ENCODE results near the gene SDC3. TPM values are rescaled to one million over a fixed set of nuclear protein-coding genes. Genes with fewer than 3 reads are reported as not detected.

The SDC3 gene
- polyA plus RNA-seq, 4 donors = 0.67 to 36.1 (median 13.4) TPM

GRCh38 chr1:30934613-30935012 lies 26.1 kb upstream of the SDC3 start:
- no peaks in the 10 kb centered on the region for H3K9me3 ChIP-seq (ENCODE audit: control insufficient read depth in 2 of 2, insufficient read depth in 1 of 2, low read depth in 1 of 2, low read length in 1 of 2)
- H3K27ac ChIP-seq (ENCODE audit: low read depth in 1 of 3, low read length in 2 of 3) = no peak overlapping the region
- H3K27me3 ChIP-seq (ENCODE audit: control insufficient read depth in 3 of 3, insufficient read depth in 3 of 3, low read length in 3 of 3) = no peaks in the 10 kb centered on the region
- no peaks in the 10 kb centered on the region for H3K4me1 ChIP-seq (ENCODE audit: control insufficient read depth in 3 of 3, insufficient read depth in 2 of 3, low read depth in 1 of 3, low read length in 2 of 3)
- no peak overlapping the region for H3K4me3 ChIP-seq (ENCODE audit: low read depth in 1 of 3, low read length in 3 of 3)
- no peak for DNase-seq
- H3K36me3 ChIP-seq (ENCODE audit: control insufficient read depth in 3 of 3, insufficient read depth in 2 of 3, low read depth in 1 of 3, low read length in 3 of 3) = peaks cover 13 to 64% (median 17%) of the 10 kb centered on the region in 3 donors
- FAIRE-seq = no peak
- WGBS, 3 donors = 72 to 80% (median 78%) methylated on average over 3 of the region's 3 CpGs

- no peaks in the 10 kb centered on the region for H3K9me3 ChIP-seq (ENCODE audit: control insufficient read depth in 2 of 2, insufficient read depth in 1 of 2, low read depth in 1 of 2, low read length in 1 of 2)
- no peak for DNase-seq
- 78 to 88% (median 82%) methylated on average over 4 of the region's 4 CpGs for WGBS, 3 donors
- FAIRE-seq = no peak
- no peak overlapping the region for H3K4me3 ChIP-seq (ENCODE audit: low read depth in 1 of 3, low read length in 3 of 3)
- no peaks in the 10 kb centered on the region for H3K27me3 ChIP-seq (ENCODE audit: control insufficient read depth in 3 of 3, insufficient read depth in 3 of 3, low read length in 3 of 3)
- peaks cover 13 to 58% (median 14%) of the 10 kb centered on the region in 3 donors for H3K36me3 ChIP-seq (ENCODE audit: control insufficient read depth in 3 of 3, insufficient read depth in 2 of 3, low read depth in 1 of 3, low read length in 3 of 3)
- H3K4me1 ChIP-seq (ENCODE audit: control insufficient read depth in 3 of 3, insufficient read depth in 2 of 3, low read depth in 1 of 3, low read length in 2 of 3) = no peaks in the 10 kb centered on the region
- H3K27ac ChIP-seq (ENCODE audit: low read depth in 1 of 3, low read length in 2 of 3) = no peak overlapping the region
These were observed 25.3 kb upstream of the SDC3 start for GRCh38 chr1:30933874-30934252.

GRCh38 chr1:30930631-30931173 lies 22.1 kb upstream of the SDC3 start:
- DNase-seq (no peak), FAIRE-seq (no peak)
- H3K27ac ChIP-seq (ENCODE audit: low read depth in 1 of 3, low read length in 2 of 3) = no peak overlapping the region
- H3K27me3 ChIP-seq (ENCODE audit: control insufficient read depth in 3 of 3, insufficient read depth in 3 of 3, low read length in 3 of 3) = no peaks in the 10 kb centered on the region
- no peaks in the 10 kb centered on the region for H3K9me3 ChIP-seq (ENCODE audit: control insufficient read depth in 2 of 2, insufficient read depth in 1 of 2, low read depth in 1 of 2, low read length in 1 of 2)
- 71 to 75% (median 72%) methylated on average over 6 of the region's 6 CpGs for WGBS, 3 donors
- peaks cover 5 to 35% (median 9%) of the 10 kb centered on the region in 3 donors for H3K36me3 ChIP-seq (ENCODE audit: control insufficient read depth in 3 of 3, insufficient read depth in 2 of 3, low read depth in 1 of 3, low read length in 3 of 3)
- no peak overlapping the region for H3K4me3 ChIP-seq (ENCODE audit: low read depth in 1 of 3, low read length in 3 of 3)
- no peaks in the 10 kb centered on the region for H3K4me1 ChIP-seq (ENCODE audit: control insufficient read depth in 3 of 3, insufficient read depth in 2 of 3, low read depth in 1 of 3, low read length in 2 of 3)

- Histone ChIP-seq H3K27ac (ENCODE audit: low read depth in 1 of 3, low read length in 2 of 3) (no peak overlapping the region), H3K27me3 (ENCODE audit: control insufficient read depth in 3 of 3, insufficient read depth in 3 of 3, low read length in 3 of 3) (no peaks in the 10 kb centered on the region), H3K36me3 (ENCODE audit: control insufficient read depth in 3 of 3, insufficient read depth in 2 of 3, low read depth in 1 of 3, low read length in 3 of 3) (peaks cover 2 to 31% (median 6%) of the 10 kb centered on the region in 3 donors), H3K9me3 (ENCODE audit: control insufficient read depth in 2 of 2, insufficient read depth in 1 of 2, low read depth in 1 of 2, low read length in 1 of 2) (no peaks in the 10 kb centered on the region), H3K4me3 (ENCODE audit: low read depth in 1 of 3, low read length in 3 of 3) (no peak overlapping the region), H3K4me1 (ENCODE audit: control insufficient read depth in 3 of 3, insufficient read depth in 2 of 3, low read depth in 1 of 3, low read length in 2 of 3) (no peaks in the 10 kb centered on the region)
- FAIRE-seq (no peak), DNase-seq (no peak)
- 71 to 72% (median 72%) methylated on average over 8 of the region's 8 CpGs for WGBS, 3 donors
These were observed 21.5 kb upstream of the SDC3 start for GRCh38 chr1:30929944-30930525.

- H3K4me3 ChIP-seq (ENCODE audit: low read depth in 1 of 3, low read length in 3 of 3) = no peak overlapping the region
- no peak for FAIRE-seq
- WGBS, 3 donors = 34 to 52% (median 39%) methylated on average over 5 to 6 of the region's 6 CpGs
- H3K9me3 ChIP-seq (ENCODE audit: control insufficient read depth in 2 of 2, insufficient read depth in 1 of 2, low read depth in 1 of 2, low read length in 1 of 2) = no peaks in the 10 kb centered on the region
- peak overlapping the region in 1 of 3 donors; percentile 7 for H3K27ac ChIP-seq (ENCODE audit: low read depth in 1 of 3, low read length in 2 of 3)
- H3K4me1 ChIP-seq (ENCODE audit: control insufficient read depth in 3 of 3, insufficient read depth in 2 of 3, low read depth in 1 of 3, low read length in 2 of 3) = no peaks in the 10 kb centered on the region
- peak; percentile 38 to 44 for DNase-seq
- peaks cover 2 to 26% (median 4%) of the 10 kb centered on the region in 3 donors for H3K36me3 ChIP-seq (ENCODE audit: control insufficient read depth in 3 of 3, insufficient read depth in 2 of 3, low read depth in 1 of 3, low read length in 3 of 3)
- H3K27me3 ChIP-seq (ENCODE audit: control insufficient read depth in 3 of 3, insufficient read depth in 3 of 3, low read length in 3 of 3) = no peaks in the 10 kb centered on the region
These were observed 20.8 kb upstream of the SDC3 start for GRCh38 chr1:30929135-30929889.

- H3K36me3 ChIP-seq (ENCODE audit: control insufficient read depth in 3 of 3, insufficient read depth in 2 of 3, low read depth in 1 of 3, low read length in 3 of 3) = peaks cover 2 to 21% (median 4%) of the 10 kb centered on the region in 3 donors
- H3K4me3 ChIP-seq (ENCODE audit: low read depth in 1 of 3, low read length in 3 of 3) = no peak overlapping the region
- no peak for DNase-seq
- no peaks in the 10 kb centered on the region for H3K4me1 ChIP-seq (ENCODE audit: control insufficient read depth in 3 of 3, insufficient read depth in 2 of 3, low read depth in 1 of 3, low read length in 2 of 3)
- FAIRE-seq = no peak
- WGBS, 3 donors = 32 to 62% (median 39%) methylated on average over 2 of the region's 2 CpGs
- H3K27me3 ChIP-seq (ENCODE audit: control insufficient read depth in 3 of 3, insufficient read depth in 3 of 3, low read length in 3 of 3) = no peaks in the 10 kb centered on the region
- H3K9me3 ChIP-seq (ENCODE audit: control insufficient read depth in 2 of 2, insufficient read depth in 1 of 2, low read depth in 1 of 2, low read length in 1 of 2) = no peaks in the 10 kb centered on the region
- H3K27ac ChIP-seq (ENCODE audit: low read depth in 1 of 3, low read length in 2 of 3) = peak overlapping the region in 1 of 3 donors; percentile 27
These were observed 20.2 kb upstream of the SDC3 start for GRCh38 chr1:30928789-30929134.

- H3K27ac ChIP-seq (ENCODE audit: low read depth in 1 of 3, low read length in 2 of 3) = peak overlapping the region in 1 of 3 donors; percentile 27
- no peak for DNase-seq
- WGBS, 3 donors = 22 to 61% (median 46%) methylated on average over 7 of the region's 7 CpGs
- H3K27me3 ChIP-seq (ENCODE audit: control insufficient read depth in 3 of 3, insufficient read depth in 3 of 3, low read length in 3 of 3) = no peaks in the 10 kb centered on the region
- H3K36me3 ChIP-seq (ENCODE audit: control insufficient read depth in 3 of 3, insufficient read depth in 2 of 3, low read depth in 1 of 3, low read length in 3 of 3) = peaks cover 2 to 15% (median 4%) of the 10 kb centered on the region in 3 donors
- no peaks in the 10 kb centered on the region for H3K4me1 ChIP-seq (ENCODE audit: control insufficient read depth in 3 of 3, insufficient read depth in 2 of 3, low read depth in 1 of 3, low read length in 2 of 3)
- no peak for FAIRE-seq
- no peaks in the 10 kb centered on the region for H3K9me3 ChIP-seq (ENCODE audit: control insufficient read depth in 2 of 2, insufficient read depth in 1 of 2, low read depth in 1 of 2, low read length in 1 of 2)
- H3K4me3 ChIP-seq (ENCODE audit: low read depth in 1 of 3, low read length in 3 of 3) = no peak overlapping the region
These were observed 19.6 kb upstream of the SDC3 start for GRCh38 chr1:30928171-30928570.

GRCh38 chr1:30927448-30927847 lies 18.9 kb upstream of the SDC3 start:
- Histone ChIP-seq H3K27ac (ENCODE audit: low read depth in 1 of 3, low read length in 2 of 3) (no peak overlapping the region), H3K4me3 (ENCODE audit: low read depth in 1 of 3, low read length in 3 of 3) (no peak overlapping the region), H3K36me3 (ENCODE audit: control insufficient read depth in 3 of 3, insufficient read depth in 2 of 3, low read depth in 1 of 3, low read length in 3 of 3) (peaks cover 0 to 12% (median 2%) of the 10 kb centered on the region in 3 donors), H3K9me3 (ENCODE audit: control insufficient read depth in 2 of 2, insufficient read depth in 1 of 2, low read depth in 1 of 2, low read length in 1 of 2) (no peaks in the 10 kb centered on the region), H3K27me3 (ENCODE audit: control insufficient read depth in 3 of 3, insufficient read depth in 3 of 3, low read length in 3 of 3) (no peaks in the 10 kb centered on the region), H3K4me1 (ENCODE audit: control insufficient read depth in 3 of 3, insufficient read depth in 2 of 3, low read depth in 1 of 3, low read length in 2 of 3) (no peaks in the 10 kb centered on the region)
- no peak for DNase-seq
- no peak for FAIRE-seq
- 67 to 82% (median 78%) methylated on average over 3 of the region's 3 CpGs for WGBS, 3 donors

All from small intestine (tissue), 7 donors.